ENCODE measurements around the gene ZKSCAN7. TPM values are rescaled to one million over a fixed set of nuclear protein-coding genes. Genes with fewer than 3 reads are reported as not detected.
A peak's percentile ranks its signal among the peaks of the same experiment; 100 is the strongest.

The ZKSCAN7 gene
- total and polyA plus RNA-seq, 2 of the 13 experiments (the other 11 are each of a cell fraction or from before 2014, with no cell fraction given), result 2.3 to 3.8 TPM

GRCh38 chr3:44554626-44555592 lies at the start of gene ZKSCAN7 (continued):
- TF ChIP-seq, protein P1, sequence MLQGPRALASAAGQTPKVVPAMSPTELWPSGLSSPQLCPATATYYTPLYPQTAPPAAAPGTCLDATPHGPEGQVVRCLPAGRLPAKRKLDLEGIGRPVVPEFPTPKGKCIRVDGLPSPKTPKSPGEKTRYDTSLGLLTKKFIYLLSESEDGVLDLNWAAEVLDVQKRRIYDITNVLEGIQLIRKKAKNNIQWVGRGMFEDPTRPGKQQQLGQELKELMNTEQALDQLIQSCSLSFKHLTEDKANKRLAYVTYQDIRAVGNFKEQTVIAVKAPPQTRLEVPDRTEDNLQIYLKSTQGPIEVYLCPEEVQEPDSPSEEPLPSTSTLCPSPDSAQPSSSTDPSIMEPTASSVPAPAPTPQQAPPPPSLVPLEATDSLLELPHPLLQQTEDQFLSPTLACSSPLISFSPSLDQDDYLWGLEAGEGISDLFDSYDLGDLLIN (CRISPR knock-in tag; IDR thresholded peaks at IDR 0.05; ENCODE audit: borderline replicate concordance), result no peak
- TF ChIP-seq TOE1 (CRISPR knock-in tag; IDR thresholded peaks at IDR 0.05), result no peak
- no peak for TF ChIP-seq ZNF564 (CRISPR knock-in tag; IDR thresholded peaks at IDR 0.05)
- TF ChIP-seq, protein P2, sequence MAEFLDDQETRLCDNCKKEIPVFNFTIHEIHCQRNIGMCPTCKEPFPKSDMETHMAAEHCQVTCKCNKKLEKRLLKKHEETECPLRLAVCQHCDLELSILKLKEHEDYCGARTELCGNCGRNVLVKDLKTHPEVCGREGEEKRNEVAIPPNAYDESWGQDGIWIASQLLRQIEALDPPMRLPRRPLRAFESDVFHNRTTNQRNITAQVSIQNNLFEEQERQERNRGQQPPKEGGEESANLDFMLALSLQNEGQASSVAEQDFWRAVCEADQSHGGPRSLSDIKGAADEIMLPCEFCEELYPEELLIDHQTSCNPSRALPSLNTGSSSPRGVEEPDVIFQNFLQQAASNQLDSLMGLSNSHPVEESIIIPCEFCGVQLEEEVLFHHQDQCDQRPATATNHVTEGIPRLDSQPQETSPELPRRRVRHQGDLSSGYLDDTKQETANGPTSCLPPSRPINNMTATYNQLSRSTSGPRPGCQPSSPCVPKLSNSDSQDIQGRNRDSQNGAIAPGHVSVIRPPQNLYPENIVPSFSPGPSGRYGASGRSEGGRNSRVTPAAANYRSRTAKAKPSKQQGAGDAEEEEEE (CRISPR knock-in tag; IDR thresholded peaks at IDR 0.05; ENCODE audit: borderline replicate concordance), result no peak
- peak; percentile 77 for TF ChIP-seq ZFY (CRISPR knock-in tag; IDR thresholded peaks at IDR 0.05)
- no peak for TF ChIP-seq ARNTL (CRISPR knock-in tag; IDR thresholded peaks at IDR 0.05)
- no peak for TF ChIP-seq IRX3 (CRISPR knock-in tag; IDR thresholded peaks at IDR 0.05; ENCODE audit: borderline replicate concordance, low read depth)
- TF ChIP-seq SYNCRIP (IDR thresholded peaks at IDR 0.05; ENCODE audit: insufficient read depth, low read depth, low read length), result no peak
- no peak for TF ChIP-seq NONO (IDR thresholded peaks at IDR 0.05)
- TF ChIP-seq NONO (CRISPR knock-in tag; conservative IDR thresholded peaks at IDR 0.05), result no peak
- no peak for TF ChIP-seq SMC3 (IDR thresholded peaks at IDR 0.05; ENCODE audit: low read length)
- TF ChIP-seq ZIK1 (CRISPR knock-in tag; IDR thresholded peaks at IDR 0.05; ENCODE audit: borderline replicate concordance, low read depth), result no peak
- TF ChIP-seq PCBP1 (IDR thresholded peaks at IDR 0.05; ENCODE audit: borderline replicate concordance, low read depth, low read length), result no peak
- no peak for TF ChIP-seq SOX6 (IDR thresholded peaks at IDR 0.05)
- peak; percentile 27; the same call in 1 of the 2 replicates for TF ChIP-seq SOX6 (CRISPR knock-in tag; IDR thresholded peaks at IDR 0.05)
- no peak for TF ChIP-seq FOXP4 (CRISPR knock-in tag; IDR thresholded peaks at IDR 0.05)
- TF ChIP-seq ZNF878 (CRISPR knock-in tag; IDR thresholded peaks at IDR 0.05), result no peak
- TF ChIP-seq ZSCAN31 (CRISPR knock-in tag; IDR thresholded peaks at IDR 0.05; ENCODE audit: low read depth), result no peak
- no peak for TF ChIP-seq FOSL2 (CRISPR knock-in tag; IDR thresholded peaks at IDR 0.05)
- TF ChIP-seq LCORL (IDR thresholded peaks at IDR 0.05), result peak; percentile 71
- TF ChIP-seq LCORL (CRISPR knock-in tag; IDR thresholded peaks at IDR 0.05), result no peak
- no peak for TF ChIP-seq LBX2 (CRISPR knock-in tag; IDR thresholded peaks at IDR 0.05; ENCODE audit: borderline replicate concordance)
- no peak for TF ChIP-seq NKX3-1 (CRISPR knock-in tag; IDR thresholded peaks at IDR 0.05)
